H1 (cell line): ENCODE measurements around the gene SCMH1. TPM values are rescaled to one million over a fixed set of nuclear protein-coding genes. Genes with fewer than 3 reads are reported as not detected.

Experiments
- CTCF ChIA-PET: fragments of 300-600 bp; sonication (Branson Sonifier 250); formaldehyde crosslinking; loops from one replicate; lab custom pipeline; 2021; ENCODE audit not compliant: partially characterized antibody; lab: Charles Lee
- POLR2A ChIA-PET: fragments of 300-600 bp; sonication (Branson Sonifier 250); formaldehyde crosslinking; loops from one replicate; lab custom pipeline; 2021; ENCODE audit warnings: inconsistent platforms; ENCODE audit not compliant: partially characterized antibody; lab: Charles Lee
- DNase-seq, 2 experiments: peaks; one replicate each; pipeline versions ENCODE4 v3.0.0 to v3.0.0-alpha.2; 2010 to 2022; ENCODE audit warnings: low spot score in 2 of 2, low read depth in 1 of 2, mixed read lengths in 1 of 2
- FAIRE-seq: peaks from 2 replicates; lab custom pipeline; 2011; peaks lifted over from hg19 to GRCh38; lab: Jason Lieb, UNC
- H2AFZ ChIP-seq: 2 replicates; pipeline ENCODE4 v1.8.1; 2012; ENCODE audit warnings: low read length, inconsistent platforms
- H2AK5ac ChIP-seq: 2 replicates; pipeline ENCODE4 v1.6.1; 2013; ENCODE audit warnings: low read depth, low read length
- H2BK120ac ChIP-seq: replicated peaks from 2 replicates; pipeline ENCODE3; 2013; ENCODE audit warnings: low read depth, low read length, inconsistent platforms
- H2BK12ac ChIP-seq: 2 replicates; pipeline ENCODE4 v1.6.1; 2013; ENCODE audit warnings: low read depth, low read length
- H2BK15ac ChIP-seq: 2 replicates; pipeline ENCODE4 v1.6.1; 2013; ENCODE audit warnings: low read length
- H2BK20ac ChIP-seq: 2 replicates; pipeline ENCODE4 v1.6.1; 2013; ENCODE audit warnings: low read length
- H2BK5ac ChIP-seq: 2 replicates; pipeline ENCODE4 v1.6.1; 2013; ENCODE audit warnings: low read depth, low read length
- H3K14ac ChIP-seq: 2 replicates; pipeline ENCODE4 v1.6.1; 2013; ENCODE audit warnings: inconsistent platforms; ENCODE audit not compliant: insufficient read length
- H3K18ac ChIP-seq: 2 replicates; pipeline ENCODE4 v1.6.1; 2013; ENCODE audit warnings: low read length; ENCODE audit errors: extremely low read depth
- H3K23ac ChIP-seq: 2 replicates; pipeline ENCODE4 v1.6.1; 2013; ENCODE audit warnings: inconsistent platforms; ENCODE audit not compliant: insufficient read length
- H3K23me2 ChIP-seq: 2 replicates; pipeline ENCODE4 v1.6.1; 2013; ENCODE audit warnings: low read depth, low read length
- H3K27ac ChIP-seq: 2 replicates; pipeline ENCODE4 v1.6.1; 2011; ENCODE audit warnings: low read depth, low read length, inconsistent platforms
- H3K27me3 ChIP-seq, 4 experiments: replicated peaks in 1 of 4; 1 replicate in 1 of 4; 2 replicates in 3 of 4; pipeline versions ENCODE4 v1.6.1 to v1.8.1; 2011 to 2013; ENCODE audit warnings: low read length in 3 of 4, mild to moderate bottlenecking in 3 of 4, inconsistent platforms in 2 of 4, mixed read lengths in 2 of 4, moderate library complexity in 1 of 4; ENCODE audit not compliant: control insufficient read depth in 3 of 4, insufficient read depth in 3 of 4; ENCODE audit errors: extremely low read depth in 1 of 4
- H3K36me3 ChIP-seq, 4 experiments: 2 replicates each; pipeline versions ENCODE4 v1.6.1 to v1.8.1; 2011 to 2013; ENCODE audit warnings: mild to moderate bottlenecking in 4 of 4, low read length in 3 of 4, moderate library complexity in 2 of 4, control low read depth in 1 of 4, inconsistent platforms in 1 of 4; ENCODE audit not compliant: insufficient read depth in 4 of 4, control insufficient read depth in 2 of 4
- H3K4ac ChIP-seq: replicated peaks from 2 replicates; pipeline ENCODE3; 2013; ENCODE audit warnings: low read length, low read depth, mixed read lengths, inconsistent platforms; ENCODE audit not compliant: insufficient read length
- H3K4me1 ChIP-seq, 4 experiments: replicated peaks in 1 of 4; 1 replicate in 1 of 4; 2 replicates in 3 of 4; pipeline versions ENCODE4 v1.6.1 to v1.8.1; 2011 to 2013; ENCODE audit warnings: low read length in 3 of 4, inconsistent platforms in 2 of 4, mixed read lengths in 1 of 4; ENCODE audit not compliant: insufficient read depth in 4 of 4, control insufficient read depth in 3 of 4
- H3K4me2 ChIP-seq, 2 experiments: 2 replicates each; pipeline versions ENCODE4 v1.6.1 to v1.8.1; 2011 to 2013; ENCODE audit warnings: low read depth in 2 of 2, low read length in 2 of 2, control low read depth in 1 of 2, inconsistent platforms in 1 of 2, mild to moderate bottlenecking in 1 of 2; ENCODE audit not compliant: insufficient read depth in 1 of 2
- H3K4me3 ChIP-seq, 4 experiments: fragments of 200-600, 300-600 bp in 1 of 4; sonication (generic), shearing (Covaris generic), sonication (Bioruptor Twin) in 1 of 4; 2 replicates each; pipeline versions ENCODE4 v1.5.1 to v1.8.1; 2011 to 2016; ENCODE audit warnings: low read length in 4 of 4, low read depth in 3 of 4, control low read depth in 2 of 4, inconsistent platforms in 2 of 4, mild to moderate bottlenecking in 2 of 4, mixed read lengths in 1 of 4, moderate library complexity in 1 of 4; ENCODE audit not compliant: insufficient read depth in 2 of 4; ENCODE audit errors: extremely low read depth in 1 of 4
- H3K56ac ChIP-seq: replicated peaks from 2 replicates; pipeline ENCODE3; 2013; ENCODE audit warnings: low read depth, mild to moderate bottlenecking, mixed read lengths, low read length, inconsistent platforms; ENCODE audit not compliant: insufficient read length
- H3K79me1 ChIP-seq: 2 replicates; pipeline ENCODE4 v1.6.1; 2013; ENCODE audit warnings: low read depth, low read length, control low read depth
- H3K79me2 ChIP-seq, 2 experiments: 2 replicates each; pipeline versions ENCODE4 v1.6.1 to v1.8.1; 2012 to 2013; ENCODE audit warnings: low read length in 2 of 2, mild to moderate bottlenecking in 2 of 2, inconsistent platforms in 1 of 2; ENCODE audit not compliant: insufficient read depth in 2 of 2, control insufficient read depth in 1 of 2
- H3K9ac ChIP-seq, 4 experiments: replicated peaks in 1 of 4; 1 replicate in 1 of 4; 2 replicates in 3 of 4; pipeline versions ENCODE4 v1.6.1 to v1.8.1; 2011 to 2013; ENCODE audit warnings: low read depth in 3 of 4, low read length in 3 of 4, control low read depth in 2 of 4, mild to moderate bottlenecking in 2 of 4, moderate library complexity in 2 of 4, inconsistent platforms in 1 of 4; ENCODE audit errors: extremely low read depth in 1 of 4
- H3K9me3 ChIP-seq, 2 experiments: 2 replicates each; pipeline versions ENCODE4 v1.6.1 to v1.8.1; 2012 to 2013; ENCODE audit warnings: mild to moderate bottlenecking in 2 of 2, moderate library complexity in 2 of 2, control low read depth in 1 of 2, inconsistent platforms in 1 of 2, low read depth in 1 of 2, low read length in 1 of 2, mixed read lengths in 1 of 2; ENCODE audit not compliant: insufficient read depth in 2 of 2
- H4K20me1 ChIP-seq, 2 experiments: replicated peaks in 1 of 2; 2 replicates each; pipeline versions ENCODE3 to v1.8.1; 2011 to 2013; ENCODE audit warnings: inconsistent platforms in 2 of 2, low read length in 2 of 2, mild to moderate bottlenecking in 1 of 2; ENCODE audit not compliant: insufficient read depth in 2 of 2, control insufficient read depth in 1 of 2
- H4K5ac ChIP-seq: 2 replicates; pipeline ENCODE4 v1.6.1; 2013; ENCODE audit warnings: low read length, low read depth, mixed read lengths, inconsistent platforms; ENCODE audit not compliant: insufficient read length
- H4K8ac ChIP-seq: 2 replicates; pipeline ENCODE4 v1.8.0; 2013; ENCODE audit warnings: mild to moderate bottlenecking, moderate library complexity, low read length, inconsistent platforms; ENCODE audit not compliant: insufficient read depth; ENCODE audit errors: extremely low read depth
- H4K91ac ChIP-seq: replicated peaks from 2 replicates; pipeline ENCODE3; 2013; ENCODE audit warnings: low read length, mixed read lengths, inconsistent platforms; ENCODE audit not compliant: insufficient read length
- ATF3 ChIP-seq: IDR thresholded peaks from 2 replicates; pipeline ENCODE4 v1.6.1; 2011; ENCODE audit warnings: low read depth, mild to moderate bottlenecking, low read length; ENCODE audit not compliant: insufficient read depth
- EGR1 ChIP-seq: IDR thresholded peaks from 2 replicates; pipeline ENCODE4 v1.6.1; 2011; ENCODE audit warnings: low read depth, low read length, borderline replicate concordance
- EZH2 ChIP-seq: fragments of 200-600 bp; sonication (generic); IDR thresholded peaks from 2 replicates; pipeline ENCODE4 v1.7.1; 2012; ENCODE audit warnings: low read depth, mild to moderate bottlenecking, moderate library complexity, low read length, inconsistent platforms; ENCODE audit not compliant: severe bottlenecking
- JUND ChIP-seq: IDR thresholded peaks from 2 replicates; pipeline ENCODE4 v1.6.1; 2011; ENCODE audit warnings: mild to moderate bottlenecking, improper control_type of control experiment, low read length
- KDM1A ChIP-seq: fragments of 200-600, 300-600 bp; sonication (generic); IDR thresholded peaks from 2 replicates; pipeline ENCODE4 v1.7.1; 2016; ENCODE audit warnings: mild to moderate bottlenecking, low read length, borderline replicate concordance
- KDM5A ChIP-seq: fragments of 200-600 bp; IDR thresholded peaks from 2 replicates; pipeline ENCODE4 v1.7.1; 2012; ENCODE audit warnings: mild to moderate bottlenecking, low read length, inconsistent platforms, mixed read lengths
- POU5F1 ChIP-seq: IDR thresholded peaks from 2 replicates; pipeline ENCODE4 v1.6.1; 2011; ENCODE audit warnings: low read depth, mild to moderate bottlenecking, low read length, moderate library complexity
- SIRT6 ChIP-seq: IDR thresholded peaks from one replicate; pipeline ENCODE4 v1.7.1; 2012; ENCODE audit warnings: low read length, inconsistent platforms
- SIX5 ChIP-seq: IDR thresholded peaks from 2 replicates; pipeline ENCODE4 v1.6.1; 2011; ENCODE audit warnings: mild to moderate bottlenecking, low read depth, low read length
- SP1 ChIP-seq: IDR thresholded peaks from 2 replicates; pipeline ENCODE4 v1.6.1; 2011; ENCODE audit warnings: low read depth, low read length
- SP4 ChIP-seq: IDR thresholded peaks from 2 replicates; pipeline ENCODE4 v1.6.1; 2012; ENCODE audit warnings: low read length, inconsistent platforms
- SRF ChIP-seq: IDR thresholded peaks from 2 replicates; pipeline ENCODE4 v1.6.1; 2011; ENCODE audit warnings: mild to moderate bottlenecking, low read depth, low read length, moderate library complexity
- USF2 ChIP-seq: IDR thresholded peaks from 2 replicates; pipeline ENCODE4 v1.6.1; 2011; ENCODE audit warnings: low read length, improper control_type of control experiment
- WGBS, 2 experiments: shearing (Covaris generic) in 1 of 2; methylation state at CpG; one replicate each; pipeline versions ENCODE4 v1.1.6 to v1.1.7; 2013 to 2015; ENCODE audit warnings: low lambda C conversion rate in 2 of 2, mixed read lengths in 2 of 2, inconsistent platforms in 1 of 2, low coverage in 1 of 2, missing lambda C conversion rate in 1 of 2; ENCODE audit not compliant: insufficient replicate concordance in 2 of 2, insufficient coverage in 1 of 2, insufficient read length in 1 of 2; ENCODE audit errors: extremely low coverage in 1 of 2, missing lambda C conversion rate in 1 of 2; 5-methylcytosine and 5-hydroxymethylcytosine counted together
- polyA plus RNA-seq, 7 experiments: library from polyadenylated mRNA; depleted of rRNA in 3 of 7; stranded (reverse) in 5 of 7; unstranded in 2 of 7; fragments of >200 nt in 5 of 7; fragments of 200-250 nt in 2 of 7; gene quantifications; 1 replicate in 5 of 7; 2 replicates in 1 of 7; 4 replicates in 1 of 7; pipeline versions ENCODE4 v1.2.1 to v1.2.3, GENCODE V29; 2011 to 2013; ENCODE audit warnings: missing spikeins in 2 of 7, mixed read lengths in 2 of 7
- total RNA-seq: library from RNA; stranded (reverse); fragmentation: NEBNext Ultra II Directional; extraction: Animal tissue kit (Norgen Biotek cat#: 25700); gene quantifications from 2 replicates; pipeline ENCODE4 v1.2.1, GENCODE V29; 2021

SCMH1 gene
- total and polyA plus RNA-seq, 2 of the 8 experiments (the other 6 are each of a cell fraction or from before 2014, with no cell fraction given), result 16.6 to 30.7 TPM

- no peak overlapping the region for H3K27ac ChIP-seq
- no peaks in the 10 kb centered on the region for H3K36me3 ChIP-seq
- no peaks in the 10 kb centered on the region for H3K79me1 ChIP-seq
- CTCF ChIA-PET, result interaction anchor here (0.8 kb wide), 1 partner anchor 248 kb away, joined by 3 read pairs; no protein-coding TSS in a partner anchor
- H3K4me2 ChIP-seq, result no peak overlapping the region
- H3K14ac ChIP-seq, result no peak overlapping the region
- no peak overlapping the region for H2AK5ac ChIP-seq
- no peaks in the 10 kb centered on the region for H3K79me2 ChIP-seq
- FAIRE-seq, result no peak
- H2BK15ac ChIP-seq, result no peak overlapping the region
- H3K23ac ChIP-seq, result no peak overlapping the region
- no peak overlapping the region for H3K9ac ChIP-seq
- H3K4me3 ChIP-seq, result no peak overlapping the region
- no peak overlapping the region for H2AFZ ChIP-seq
- H4K20me1 ChIP-seq, result no peaks in the 10 kb centered on the region
- H3K9me3 ChIP-seq, result no peaks in the 10 kb centered on the region
- no peak overlapping the region for H2BK5ac ChIP-seq
- H4K5ac ChIP-seq, result no peak overlapping the region
- H3K23me2 ChIP-seq, result no peaks in the 10 kb centered on the region
- POLR2A ChIA-PET, result no interaction called here
- DNase-seq, result no peak
- no peaks in the 10 kb centered on the region for H3K27me3 ChIP-seq
- no peak overlapping the region for H2BK12ac ChIP-seq
- H4K91ac ChIP-seq, result no peak overlapping the region
- H3K4ac ChIP-seq, result no peak overlapping the region
- H4K8ac ChIP-seq, result no peak overlapping the region
- no peak overlapping the region for H2BK120ac ChIP-seq
- no peak overlapping the region for H3K56ac ChIP-seq
- H3K4me1 ChIP-seq, result no peaks in the 10 kb centered on the region
- no peak overlapping the region for H3K18ac ChIP-seq
- H2BK20ac ChIP-seq, result no peak overlapping the region
- 97% methylated on average over 4 of the region's 4 CpGs; no CpG with 5 or more reads in 1 of the 2 experiments for WGBS, 2 experiments
- no peak for TF ChIP-seq SRF
- no peak for TF ChIP-seq SP4
- no peak for TF ChIP-seq KDM5A
- TF ChIP-seq EGR1, result no peak
- TF ChIP-seq POU5F1, result no peak
- TF ChIP-seq KDM1A, result no peak
- TF ChIP-seq JUND, result no peak
- no peak for TF ChIP-seq SP1
- TF ChIP-seq SIX5, result no peak
- no peak for TF ChIP-seq EZH2
- TF ChIP-seq ATF3, result no peak
- no peak for TF ChIP-seq USF2
- no peak for TF ChIP-seq SIRT6
Observed at GRCh38 chr1:41097105-41097504, 145.0 kb downstream of the SCMH1 start.
